Left ventricle myocardium superior (tissue), 1 donor: ENCODE data around the gene SUSD2. TPM values are rescaled to one million over a fixed set of nuclear protein-coding genes. Genes with fewer than 3 reads are reported as not detected.
A peak's percentile ranks its signal among the peaks of the same experiment; 100 is the strongest.

Experiments
- ATAC-seq: fragments of 200-7000 bp; cut with Tn5 transposase; one replicate; pipeline ENCODE4 v1.9.1; 2020; ENCODE audit warnings: mild to moderate bottlenecking, moderate library complexity
- DNase-seq: peaks from one replicate; pipeline ENCODE4 v3.0.0-alpha.2; 2020
- intact Hi-C: fragments of 100-400 bp; cut with micrococcal nuclease; formaldehyde crosslinking; loops from one replicate; pipeline ENCODE4 v1.11.0; 2022
- total RNA-seq: library from RNA; stranded (reverse); fragmentation: NEBNext Ultra II Directional; extraction: Animal tissue kit (Norgen Biotek cat#: 25700); gene quantifications from one replicate; pipeline ENCODE4 v1.2.1, GENCODE V29; 2021
- donor health status: DM: no; HTN: yes; CAD: no; lungs with severe emphysema.

Gene SUSD2
- total RNA-seq, 1 donor from 2014 or later, result 3.3 TPM

DNA sequence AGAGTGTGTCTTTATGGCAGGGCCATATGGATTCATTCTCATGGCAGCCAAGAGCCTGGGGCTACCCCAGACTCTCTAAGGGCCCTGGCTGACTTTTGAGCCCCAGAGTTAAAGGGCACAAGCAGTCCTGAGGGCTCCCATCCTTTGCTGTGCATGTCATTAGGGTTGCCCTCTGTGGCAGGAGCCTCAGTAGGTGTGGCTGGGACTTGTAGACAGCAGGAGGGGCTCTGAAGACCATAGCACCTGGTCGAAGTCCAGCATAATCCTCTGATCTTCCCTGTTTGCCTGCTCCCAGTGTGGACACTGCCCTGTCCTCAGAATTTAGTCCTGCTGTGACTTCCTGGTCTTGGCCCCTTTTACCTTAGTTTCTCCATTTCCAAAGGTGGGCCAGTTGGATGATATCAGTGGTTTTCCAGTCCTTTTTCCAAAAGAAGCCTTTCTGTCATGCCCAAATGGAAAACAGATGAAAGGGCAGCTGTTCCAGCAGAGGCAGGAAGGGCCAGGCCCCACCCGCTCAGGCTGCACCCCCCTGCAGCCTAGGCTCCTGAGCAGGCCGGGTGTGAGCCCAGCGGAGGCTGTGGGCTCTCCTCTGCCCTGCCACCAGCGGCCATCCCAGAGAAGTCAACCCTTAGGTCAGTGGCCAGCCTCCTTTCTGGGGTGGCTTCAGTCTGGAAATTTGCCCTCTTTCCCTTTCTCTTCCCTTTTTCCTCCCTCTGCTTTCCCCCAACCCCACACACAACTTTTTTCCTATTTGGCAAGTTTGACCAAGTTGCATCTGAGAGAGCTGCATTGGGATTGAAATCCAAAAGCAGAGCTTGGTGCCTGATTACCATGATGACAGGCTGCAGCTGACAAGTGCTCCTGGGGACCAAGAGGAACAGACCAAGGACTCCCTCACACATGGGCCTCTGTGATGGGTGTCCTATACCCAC lies 32.8 kb upstream of the SUSD2 start:
- DNase-seq (no peak), ATAC-seq (no peak)
- intact Hi-C loops, result no loop called here

DNA sequence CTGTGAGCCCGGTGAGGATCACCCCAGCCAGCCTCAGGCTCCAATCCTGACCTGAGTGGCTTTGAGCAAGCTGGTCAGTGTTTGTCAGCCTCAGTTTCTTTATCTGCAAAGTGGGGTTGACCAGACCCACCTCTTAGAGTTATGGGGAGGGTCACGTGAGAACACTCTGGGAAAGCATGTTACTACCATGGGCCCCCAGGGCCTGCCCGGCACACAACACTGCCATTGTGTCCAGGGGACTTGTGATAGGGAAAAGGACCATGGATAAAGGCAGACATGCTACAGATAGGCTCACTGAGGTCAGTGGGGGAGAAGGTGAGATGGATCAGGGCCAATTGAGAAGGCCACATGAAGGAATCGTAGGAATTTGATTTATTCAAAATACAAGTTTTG lies 32.1 kb upstream of the SUSD2 start:
- intact Hi-C loops, result no loop called here
- no peak for ATAC-seq
- no peak for DNase-seq

DNA sequence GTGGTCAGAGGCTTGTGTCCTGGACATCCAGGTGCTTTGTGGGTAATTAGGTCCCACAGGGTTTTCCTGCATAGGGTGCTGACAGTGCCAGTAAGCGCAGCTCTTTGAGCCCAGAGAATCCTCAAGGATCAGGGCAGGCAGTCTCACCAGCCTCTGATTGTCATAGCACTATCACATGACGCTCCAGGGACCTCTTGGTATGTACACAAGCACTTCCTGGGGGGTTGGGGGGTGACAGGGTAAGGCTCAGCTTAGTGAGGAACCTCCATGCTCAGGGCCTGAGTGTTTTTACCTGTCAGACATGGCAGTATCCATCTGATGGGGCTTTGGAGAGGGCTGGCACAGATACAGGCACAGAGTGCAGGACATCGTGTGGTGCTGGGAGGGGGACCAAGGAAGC lies 27.9 kb upstream of the SUSD2 start:
- intact Hi-C loops, result no loop called here
- DNase-seq (no peak), ATAC-seq (no peak)

DNA sequence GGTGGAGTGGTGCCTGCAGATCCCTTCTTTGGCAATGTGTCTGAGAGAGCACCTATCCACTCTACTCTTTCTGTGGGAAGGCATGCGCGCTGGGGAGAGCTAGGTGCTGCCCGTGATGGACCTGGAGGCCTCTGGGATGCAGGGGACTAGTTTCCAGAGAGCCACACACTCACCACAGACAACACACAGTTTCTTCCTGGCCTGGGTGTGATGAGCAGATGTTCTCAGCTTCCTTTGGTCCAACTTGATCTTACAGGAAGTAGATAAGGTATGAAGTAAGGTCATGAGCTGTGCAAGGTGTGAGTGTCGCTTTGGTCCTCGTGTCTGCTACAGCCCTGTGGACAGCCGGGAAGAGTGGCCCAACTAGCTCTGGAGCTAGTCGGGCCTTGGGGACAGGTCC lies 27.3 kb upstream of the SUSD2 start:
- intact Hi-C loops, result no loop called here
- no peak for DNase-seq
- no peak for ATAC-seq

DNA sequence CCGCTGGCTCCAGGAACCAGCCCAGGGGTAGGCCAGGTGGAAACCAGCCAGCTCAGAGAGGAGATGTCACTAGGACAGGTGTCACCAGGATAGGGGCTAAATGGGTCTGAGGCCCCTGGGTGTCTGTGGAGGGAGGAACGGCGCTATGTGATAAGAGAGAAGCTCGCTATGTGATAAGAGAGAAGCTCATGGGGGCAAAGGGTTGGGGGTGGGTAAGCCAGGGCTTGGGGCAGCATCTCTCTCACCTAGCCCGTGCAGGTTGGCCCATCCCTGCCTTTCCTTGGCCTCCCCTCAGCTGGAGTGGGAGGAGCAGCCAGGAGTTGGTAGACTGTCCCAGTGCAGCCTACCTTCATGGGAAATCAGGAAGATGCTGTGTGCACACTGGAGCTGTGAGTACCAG lies 26.5 kb upstream of the SUSD2 start:
- intact Hi-C loops, result no loop called here
- no peak for ATAC-seq
- no peak for DNase-seq

DNA sequence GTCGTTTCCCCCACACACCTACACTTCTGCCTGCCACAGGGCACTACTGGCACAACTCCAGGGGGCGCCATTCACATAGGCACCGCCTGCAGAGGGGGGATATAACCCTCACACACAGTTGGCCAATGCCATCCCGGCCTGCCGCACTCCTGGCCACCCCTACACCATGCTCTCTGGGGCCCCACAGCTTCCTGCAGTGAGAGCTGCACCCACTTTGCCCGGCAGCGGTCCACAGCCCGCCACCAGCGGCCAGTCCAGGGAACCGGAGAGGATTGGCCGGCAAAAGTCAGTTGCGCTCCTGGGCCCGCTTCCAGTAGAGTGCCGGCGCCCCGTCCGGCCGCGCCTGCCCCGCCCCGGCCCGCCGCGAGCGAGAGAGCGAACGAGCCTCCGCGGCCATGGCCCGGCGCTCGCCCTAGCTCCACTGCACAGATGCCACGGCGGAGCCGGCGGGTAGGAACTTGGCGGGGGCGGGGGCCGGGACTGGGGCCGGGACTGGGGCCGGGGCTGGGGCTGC lies 25.6 kb upstream of the SUSD2 start:
- DNase-seq, result peak; percentile 93
- intact Hi-C loops, result no loop called here
- ATAC-seq, result peak; percentile 75

DNA sequence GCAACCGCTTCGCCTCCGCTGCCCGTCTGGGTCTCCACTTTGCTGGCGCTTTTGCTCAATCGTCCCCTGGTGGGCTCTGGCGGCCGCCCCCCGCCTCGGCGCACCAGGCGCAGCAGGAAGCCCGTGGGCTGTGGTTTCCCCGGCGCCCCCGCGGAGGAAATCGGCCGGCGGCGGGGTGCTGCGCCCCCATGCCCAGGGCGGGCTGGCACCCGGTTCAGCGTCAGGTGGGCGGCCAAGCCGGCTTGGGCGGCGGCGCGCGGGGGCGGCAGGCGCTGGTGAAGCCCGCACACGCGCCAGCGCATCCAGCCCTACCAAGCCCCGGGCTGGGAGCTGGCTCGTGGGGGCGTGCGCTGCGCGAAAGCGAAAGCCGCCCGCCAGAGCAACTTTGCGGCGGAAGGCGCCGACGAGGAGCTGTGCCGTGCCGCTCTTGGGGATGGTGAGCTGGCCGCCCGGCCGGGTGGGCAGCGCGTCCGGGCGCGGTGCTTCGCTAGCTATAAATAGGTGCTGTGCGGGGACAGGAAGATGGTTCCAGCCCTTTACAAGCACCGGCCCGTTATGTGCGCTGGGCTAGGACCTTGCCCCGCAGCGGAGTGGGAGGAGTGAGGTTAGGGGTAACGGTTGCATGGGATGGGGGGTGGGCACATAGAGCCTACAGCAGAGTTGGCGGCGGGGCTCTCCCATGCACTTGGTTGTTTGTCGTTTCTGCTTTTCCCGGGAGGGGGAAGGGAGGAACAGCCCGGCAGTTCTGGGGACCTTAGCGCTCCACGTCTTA lies 25.0 kb upstream of the SUSD2 start:
- DNase-seq (peak; percentile 65), ATAC-seq (peak; percentile 40)
- intact Hi-C loops, result no loop called here

DNA sequence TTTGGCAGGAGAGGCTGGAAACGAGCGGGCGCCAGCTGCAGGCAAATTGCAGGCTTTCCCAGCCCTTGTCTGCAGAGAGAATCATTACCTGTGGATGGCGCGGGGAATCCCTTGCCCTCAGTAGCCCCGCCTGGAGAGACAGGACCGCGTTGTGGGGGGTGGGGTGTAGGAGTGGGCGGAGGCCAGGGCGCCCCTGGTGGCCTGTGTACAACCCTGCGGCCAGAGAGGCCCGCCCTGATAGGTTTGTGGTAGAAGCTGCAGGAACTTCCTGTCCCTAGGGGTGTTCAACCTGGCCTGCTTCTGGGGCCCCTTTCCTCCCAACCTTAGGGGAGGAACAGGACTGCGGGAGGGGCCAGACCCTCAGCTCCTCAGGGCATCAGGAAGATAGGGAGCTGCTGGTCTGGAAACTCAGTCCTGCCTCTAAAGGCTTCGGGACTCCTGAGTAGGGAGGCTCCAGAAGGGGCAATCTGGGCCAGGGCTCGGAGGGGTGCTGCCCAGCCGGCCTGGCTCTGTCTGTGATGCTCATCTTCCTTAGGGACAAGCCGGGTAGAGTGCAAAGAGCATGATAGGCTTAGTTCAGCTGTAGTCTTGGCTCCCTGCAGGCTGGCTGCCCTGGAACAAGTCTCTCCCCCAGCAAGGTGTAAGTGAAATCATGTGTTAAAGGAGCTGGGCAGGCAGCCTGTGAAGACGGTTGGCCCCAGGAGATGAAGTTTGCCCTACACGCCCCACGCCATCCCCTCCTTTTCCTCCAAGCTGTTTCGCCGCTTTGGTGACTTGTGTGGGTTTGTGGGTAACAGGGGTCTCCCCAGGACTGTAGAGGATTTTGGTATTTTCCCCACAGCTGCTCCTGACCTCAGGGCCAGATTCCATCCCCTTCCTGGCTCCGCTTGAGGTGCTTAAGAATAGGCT lies 24.1 kb upstream of the SUSD2 start:
- ATAC-seq, result peak; percentile 79
- intact Hi-C loops, result no loop called here
- peak; percentile 90 for DNase-seq

DNA sequence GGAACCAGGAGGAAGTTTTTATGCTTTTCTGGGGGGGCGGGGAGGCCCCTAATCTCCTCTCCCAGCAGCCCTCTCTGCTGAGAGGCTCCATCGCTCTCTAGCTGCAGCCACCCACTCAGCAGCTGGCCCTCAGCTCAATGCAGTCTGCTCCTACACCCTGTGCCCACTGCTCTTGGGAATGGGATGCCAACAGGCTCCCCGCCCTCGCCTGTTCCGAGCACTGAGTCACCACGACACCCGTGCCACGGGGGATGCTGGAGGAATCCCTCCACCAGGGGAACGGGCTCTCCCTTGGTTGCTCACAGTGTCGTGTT lies 23.5 kb upstream of the SUSD2 start:
- DNase-seq (no peak), ATAC-seq (no peak)
- intact Hi-C loops, result no loop called here

DNA sequence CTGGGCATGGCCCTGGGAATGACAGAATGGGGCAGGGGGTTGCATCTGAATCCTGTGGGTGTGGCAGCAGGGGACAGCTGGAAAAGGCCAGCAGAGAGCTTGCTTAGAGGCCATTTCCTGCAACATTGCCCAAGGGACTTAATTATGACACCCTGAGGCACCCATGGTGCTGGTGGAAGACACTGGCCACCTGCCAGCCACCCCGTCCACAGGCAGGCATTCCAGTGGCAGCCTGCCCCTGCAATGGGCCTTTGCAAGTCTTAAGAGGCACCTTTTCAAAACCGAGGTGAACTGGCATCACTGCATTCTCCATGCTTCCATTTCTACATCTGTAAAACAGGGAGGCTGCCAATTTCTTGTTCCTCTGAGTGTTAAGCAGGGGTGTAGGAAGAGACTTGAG lies 21.6 kb upstream of the SUSD2 start:
- intact Hi-C loops, result no loop called here
- ATAC-seq (no peak), DNase-seq (no peak)

DNA sequence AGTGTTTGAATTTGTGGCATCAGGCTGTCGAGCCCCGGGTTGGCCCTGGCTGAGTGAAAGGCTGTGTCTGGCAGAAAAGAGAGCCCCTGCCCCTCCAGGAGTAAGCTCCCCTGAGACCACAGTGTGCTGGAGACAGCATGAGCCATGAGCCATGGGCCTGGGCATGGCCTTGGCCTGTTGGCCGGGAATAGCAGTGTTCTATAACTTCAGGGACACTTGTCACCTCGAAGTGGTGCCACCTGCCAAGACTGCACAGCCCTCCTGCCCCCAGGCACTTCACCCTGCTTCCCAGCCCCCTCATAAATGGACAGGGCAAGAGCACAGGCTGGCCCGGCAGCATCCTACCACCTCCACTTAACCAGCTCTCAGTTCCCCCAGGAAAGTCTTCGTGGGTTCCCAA lies 20.7 kb upstream of the SUSD2 start:
- DNase-seq (peak; percentile 75), ATAC-seq (peak; percentile 49)
- intact Hi-C loops, result no loop called here

DNA sequence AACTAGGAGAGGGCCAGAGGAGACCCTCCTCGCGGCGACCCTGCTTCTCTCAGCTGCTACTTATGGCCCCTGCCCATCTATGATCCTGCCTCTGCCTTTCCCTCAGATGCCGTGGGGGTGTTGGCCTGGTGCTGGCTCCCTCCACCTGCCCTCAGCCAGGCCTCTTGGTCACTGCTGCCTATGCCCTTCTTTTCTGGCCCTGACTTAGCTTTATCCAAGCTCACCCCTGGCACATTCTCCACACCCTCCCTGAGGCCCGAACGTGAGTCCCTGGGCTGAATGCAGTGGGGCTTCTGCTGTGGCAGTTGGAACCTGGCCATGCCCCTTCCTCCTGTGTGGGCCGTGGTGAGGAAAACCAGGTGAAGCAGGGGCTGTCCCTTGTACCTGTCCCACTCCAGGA lies 19.8 kb upstream of the SUSD2 start:
- intact Hi-C loops, result no loop called here
- DNase-seq (no peak), ATAC-seq (no peak)

DNA sequence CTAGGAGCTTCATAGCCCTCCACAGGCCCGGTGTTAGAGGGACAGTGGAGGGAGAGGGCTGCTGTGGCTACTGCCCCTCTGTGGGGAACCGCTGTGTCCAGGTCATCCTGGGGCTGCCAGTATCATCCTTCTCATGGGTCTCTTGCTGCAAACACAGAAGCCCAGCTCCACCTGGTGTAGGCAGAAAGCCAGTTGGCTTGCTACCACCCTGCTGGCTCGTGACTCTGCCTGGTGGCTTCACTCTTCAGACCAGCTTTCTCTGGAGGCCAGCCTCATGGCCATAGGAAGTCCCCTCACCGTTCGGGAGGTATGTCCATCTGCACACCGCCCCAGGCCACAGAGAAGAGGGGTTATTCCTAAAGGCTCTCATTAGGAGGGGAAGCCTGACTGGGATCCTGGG lies 19.4 kb upstream of the SUSD2 start:
- ATAC-seq (peak; percentile 41), DNase-seq (peak; percentile 65)
- intact Hi-C loops, result no loop called here

DNA sequence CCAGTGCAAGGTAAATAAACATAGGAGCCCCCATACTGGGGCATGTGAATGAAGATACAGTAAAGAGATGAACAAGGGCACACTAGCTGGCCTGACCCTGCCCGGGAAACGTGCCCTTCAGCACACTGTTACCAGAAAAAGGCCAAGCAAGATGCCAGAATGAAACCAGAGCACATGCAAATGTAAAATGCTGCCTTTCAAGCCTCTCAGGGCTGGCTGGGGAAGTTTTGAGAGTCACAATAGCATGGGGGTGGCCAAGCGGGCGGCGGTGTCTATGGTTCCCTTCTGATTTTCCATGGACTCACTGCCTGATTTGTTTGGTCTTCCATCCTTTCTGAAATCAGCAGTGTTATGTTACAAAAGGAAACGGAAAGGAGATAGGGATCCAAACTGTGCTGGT lies 18.9 kb upstream of the SUSD2 start:
- intact Hi-C loops, result no loop called here
- DNase-seq, result peak; percentile 66
- peak; percentile 57 for ATAC-seq

DNA sequence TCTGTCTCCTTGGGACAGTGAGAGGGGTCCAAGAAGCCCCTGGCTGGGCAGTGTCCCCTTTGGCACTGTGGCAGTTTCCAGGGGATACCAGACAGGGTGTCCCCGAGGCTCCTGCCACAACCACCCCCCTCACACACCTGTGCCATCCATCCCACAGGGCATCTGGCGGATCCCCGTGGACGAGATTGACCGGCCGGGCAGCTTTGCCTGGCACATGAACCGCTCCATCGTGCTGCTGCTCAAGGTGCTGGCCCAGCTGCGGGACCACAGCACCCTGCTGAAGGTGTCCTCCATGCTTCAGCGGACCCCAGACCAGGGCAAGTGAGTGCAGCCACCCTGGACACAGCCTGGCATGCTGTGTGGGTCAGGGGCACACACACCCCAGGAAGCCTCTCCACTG lies 17.0 kb upstream of the SUSD2 start:
- no peak for ATAC-seq
- intact Hi-C loops, result no loop called here
- DNase-seq, result no peak

DNA sequence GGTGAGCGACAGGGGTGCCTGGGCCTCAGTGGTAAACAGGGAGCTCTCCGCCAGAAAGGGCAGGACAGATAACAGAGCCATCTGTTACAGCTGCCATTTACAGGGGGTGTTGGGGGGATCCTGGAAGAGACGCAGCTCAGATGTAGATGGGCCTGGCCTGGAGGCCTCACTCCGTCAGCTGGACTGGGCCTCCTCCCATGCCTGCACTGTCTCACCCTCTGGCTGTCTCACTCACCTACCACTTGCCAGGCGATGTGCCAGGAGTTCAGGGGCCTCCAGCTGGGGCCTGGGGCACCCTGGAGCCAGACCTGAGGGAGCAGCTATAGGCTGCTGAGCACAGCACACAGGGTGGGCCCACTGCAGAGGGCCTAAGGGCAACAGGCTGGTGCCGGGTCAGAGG lies 16.3 kb upstream of the SUSD2 start:
- peak; percentile 51 for ATAC-seq
- intact Hi-C loops, result no loop called here
- DNase-seq, result peak; percentile 78

DNA sequence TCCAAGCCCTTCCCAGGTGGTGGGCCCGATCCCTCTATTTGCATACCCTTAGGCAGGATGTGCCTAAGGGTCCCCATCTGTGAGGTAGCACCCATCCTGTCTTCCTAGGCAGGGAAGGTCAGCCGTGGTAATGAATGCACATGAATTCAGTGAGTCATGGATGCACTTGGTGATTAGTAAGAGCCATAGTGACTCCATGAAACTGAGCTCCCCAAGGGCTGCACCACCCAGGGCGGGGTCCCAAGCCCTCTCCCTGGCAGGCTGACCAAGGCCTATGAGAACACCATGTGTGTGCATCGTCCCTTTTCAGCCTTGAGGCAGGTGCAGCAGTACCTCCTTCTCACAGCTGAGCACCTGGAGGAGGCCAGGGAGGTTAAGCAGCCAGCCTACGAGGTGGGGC lies 15.6 kb upstream of the SUSD2 start:
- DNase-seq, result no peak
- ATAC-seq, result no peak
- intact Hi-C loops, result no loop called here

DNA sequence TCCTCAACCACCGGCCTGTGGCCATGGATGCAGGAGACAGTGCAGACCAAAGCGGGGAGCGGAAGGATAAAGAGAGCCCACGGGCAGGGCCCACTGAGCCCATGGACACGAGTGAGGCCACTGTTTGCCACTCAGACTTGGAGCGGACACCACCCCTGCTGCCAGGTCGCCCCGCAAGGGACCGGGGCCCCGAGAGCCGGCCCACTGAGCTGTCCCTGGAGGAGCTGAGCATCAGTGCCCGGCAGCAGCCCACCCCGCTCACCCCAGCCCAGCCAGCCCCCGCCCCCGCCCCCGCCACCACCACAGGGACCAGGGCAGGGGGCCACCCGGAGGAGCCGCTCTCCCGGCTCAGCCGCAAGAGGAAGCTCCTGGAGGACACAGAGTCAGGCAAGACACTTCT lies 14.5 kb upstream of the SUSD2 start:
- DNase-seq, result no peak
- no peak for ATAC-seq
- intact Hi-C loops, result no loop called here

DNA sequence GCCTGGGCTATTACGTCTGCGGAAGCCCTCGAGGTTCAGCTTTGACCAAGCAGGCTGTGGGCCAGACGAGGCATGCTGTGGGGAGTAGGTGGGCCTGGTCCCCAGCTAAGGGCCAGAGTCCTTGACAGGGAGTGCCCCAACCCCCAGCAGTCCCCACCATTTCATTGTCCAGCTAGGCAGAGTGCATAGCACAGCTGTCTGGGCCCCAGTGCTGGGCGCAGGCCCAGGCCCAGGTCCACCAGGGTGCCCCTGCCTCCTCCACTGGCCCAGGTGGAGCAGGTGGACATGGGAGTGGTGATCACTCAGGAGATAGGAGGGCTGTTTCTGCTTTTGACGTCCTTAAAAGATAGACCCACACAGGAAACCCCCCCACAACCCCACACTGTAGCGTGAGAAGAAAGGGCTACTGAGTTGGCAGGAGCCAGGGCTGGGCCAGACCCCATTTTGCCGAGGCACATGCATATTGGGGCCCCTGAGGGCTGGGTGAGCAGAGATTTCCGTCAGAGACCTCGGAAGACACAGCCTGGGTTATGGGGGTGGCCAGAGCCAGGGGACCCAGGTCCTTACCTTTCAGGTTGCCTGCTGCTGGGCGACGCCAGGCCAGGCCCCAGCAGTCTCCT lies 11.7 kb upstream of the SUSD2 start:
- intact Hi-C loops, result no loop called here
- ATAC-seq (no peak), DNase-seq (no peak)
